Loucy (cell line): ENCODE data around the gene SCIMP.
"Not testable (repeated sequence)": the region's sequence is repeated elsewhere in the genome, so short reads cannot be mapped to it uniquely, and the experiment has no call there.

Source experiments
- EZH2phosphoT487 ChIP-seq: fragments of 200-600 bp; IDR thresholded peaks from 2 replicates; pipeline ENCODE4 v1.6.1; 2018; ENCODE audit warnings: antibody characterized with exemption, mild to moderate bottlenecking, moderate library complexity, borderline replicate concordance
- TF ChIP-seq, protein P1 (sequence below): fragments of 200-600 bp; sonication (generic); conservative IDR thresholded peaks from 2 replicates; pipeline ENCODE4 v1.5.1; 2014; ENCODE audit warnings: mild to moderate bottlenecking, antibody characterized with exemption, low read length

- TF ChIP-seq, protein P1, sequence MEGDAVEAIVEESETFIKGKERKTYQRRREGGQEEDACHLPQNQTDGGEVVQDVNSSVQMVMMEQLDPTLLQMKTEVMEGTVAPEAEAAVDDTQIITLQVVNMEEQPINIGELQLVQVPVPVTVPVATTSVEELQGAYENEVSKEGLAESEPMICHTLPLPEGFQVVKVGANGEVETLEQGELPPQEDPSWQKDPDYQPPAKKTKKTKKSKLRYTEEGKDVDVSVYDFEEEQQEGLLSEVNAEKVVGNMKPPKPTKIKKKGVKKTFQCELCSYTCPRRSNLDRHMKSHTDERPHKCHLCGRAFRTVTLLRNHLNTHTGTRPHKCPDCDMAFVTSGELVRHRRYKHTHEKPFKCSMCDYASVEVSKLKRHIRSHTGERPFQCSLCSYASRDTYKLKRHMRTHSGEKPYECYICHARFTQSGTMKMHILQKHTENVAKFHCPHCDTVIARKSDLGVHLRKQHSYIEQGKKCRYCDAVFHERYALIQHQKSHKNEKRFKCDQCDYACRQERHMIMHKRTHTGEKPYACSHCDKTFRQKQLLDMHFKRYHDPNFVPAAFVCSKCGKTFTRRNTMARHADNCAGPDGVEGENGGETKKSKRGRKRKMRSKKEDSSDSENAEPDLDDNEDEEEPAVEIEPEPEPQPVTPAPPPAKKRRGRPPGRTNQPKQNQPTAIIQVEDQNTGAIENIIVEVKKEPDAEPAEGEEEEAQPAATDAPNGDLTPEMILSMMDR = not testable (repeated sequence)
- not testable (repeated sequence) for TF ChIP-seq EZH2phosphoT487
Measured at GRCh38 chr17:5233492-5233891, 1.2 kb downstream of the SCIMP start.
